ENCODE results near the gene CRTC1.

Gene CRTC1

DNA sequence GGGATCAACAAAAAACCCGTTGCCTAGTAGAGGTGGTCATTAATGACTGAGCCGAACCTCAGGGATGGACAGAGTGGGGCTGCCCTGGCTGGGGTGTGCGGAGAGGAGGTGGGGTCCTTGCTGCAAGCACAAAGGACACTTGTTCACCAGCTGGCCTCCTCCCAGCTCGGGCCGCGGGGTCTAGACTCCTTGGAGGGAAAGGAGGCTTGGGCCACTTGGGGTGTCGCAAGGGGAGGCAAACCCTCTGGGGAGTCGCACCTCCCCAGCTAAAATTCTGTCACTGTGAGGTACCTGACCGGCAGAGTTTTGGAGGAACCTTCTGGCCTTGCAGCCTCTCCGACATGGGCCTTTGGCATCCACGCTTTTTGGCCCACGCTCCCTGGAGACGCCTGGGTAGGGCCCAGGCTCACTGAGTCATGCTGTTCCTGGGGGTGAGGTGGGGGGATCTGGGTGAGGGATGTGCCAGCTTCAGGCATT is 38.4 kb upstream of the CRTC1 start:
- H3K9ac ChIP-seq (ENCODE audit: low read depth in 1 of 2, low read length in 2 of 2): no peak overlapping the region

DNA sequence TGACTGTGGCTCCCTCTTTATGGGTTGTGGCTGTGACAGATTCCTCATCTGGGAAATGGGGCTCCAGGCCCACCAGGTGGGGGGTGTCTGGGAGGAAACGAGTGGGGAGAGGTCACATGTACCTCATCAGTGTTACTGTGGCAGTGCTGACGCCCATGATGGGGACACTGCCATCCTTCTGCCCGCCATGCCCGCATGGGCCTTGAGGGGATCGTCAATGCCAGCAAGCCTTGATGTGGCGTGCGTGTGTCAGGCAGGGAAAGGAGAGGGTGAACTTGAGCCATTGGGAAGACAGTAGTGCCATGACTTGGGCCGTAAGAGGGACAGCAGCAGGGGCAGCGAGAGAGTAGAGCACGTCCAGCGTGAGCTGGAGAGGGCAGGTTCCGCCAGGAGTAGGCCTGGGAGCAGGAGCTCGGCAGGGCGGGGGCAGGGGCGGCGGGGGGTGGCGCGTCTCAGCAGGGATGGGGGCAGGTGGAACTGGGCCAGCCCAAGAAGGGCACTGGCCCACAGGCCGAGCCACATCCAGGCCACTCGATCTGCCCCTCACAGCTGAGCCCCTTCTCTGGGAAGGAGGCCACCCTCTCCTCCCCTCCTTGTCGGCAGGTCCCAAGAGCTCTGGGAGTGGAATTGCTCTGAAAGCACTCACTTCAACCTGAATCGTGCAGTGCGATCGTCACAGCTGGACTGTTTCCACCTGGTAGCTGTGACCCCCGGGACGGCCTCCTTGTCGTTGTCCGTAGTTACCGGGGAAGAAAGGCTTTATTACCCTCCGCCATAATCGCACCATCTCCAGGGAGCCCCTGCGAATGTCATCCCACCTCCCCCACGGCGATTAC is 36.7 kb upstream of the CRTC1 start:
- Histone ChIP-seq H3K4me1 (ENCODE audit: control insufficient read depth in 2 of 2, insufficient read depth in 2 of 2, low read length in 2 of 2) (peaks cover 12 to 13% of the 10 kb centered on the region in 2 donors), H3K36me3 (ENCODE audit: control insufficient read depth in 2 of 2, insufficient read depth in 2 of 2, low read length in 2 of 2) (no peaks in the 10 kb centered on the region), H3K9ac (ENCODE audit: low read depth in 1 of 2, low read length in 2 of 2) (no peak overlapping the region), H3K9me3 (ENCODE audit: control insufficient read depth in 2 of 2, low read length in 2 of 2) (no peaks in the 10 kb centered on the region), H3K4me3 (ENCODE audit: low read length in 2 of 2) (no peak overlapping the region), H3K27ac (ENCODE audit: low read depth in 2 of 2, low read length in 2 of 2) (no peak overlapping the region), H3K27me3 (ENCODE audit: control insufficient read depth in 2 of 2, insufficient read depth in 2 of 2, low read length in 2 of 2) (no peaks in the 10 kb centered on the region)

More for the DNA sequence above, 38.4 kb upstream of the CRTC1 start:
- Histone ChIP-seq H3K36me3 (ENCODE audit: control insufficient read depth in 2 of 2, insufficient read depth in 2 of 2, low read length in 2 of 2) (no peaks in the 10 kb centered on the region), H3K4me3 (ENCODE audit: low read length in 2 of 2) (no peak overlapping the region), H3K9me3 (ENCODE audit: control insufficient read depth in 2 of 2, low read length in 2 of 2) (no peaks in the 10 kb centered on the region), H3K4me1 (ENCODE audit: control insufficient read depth in 2 of 2, insufficient read depth in 2 of 2, low read length in 2 of 2) (peaks cover 12 to 13% of the 10 kb centered on the region in 2 donors), H3K27me3 (ENCODE audit: control insufficient read depth in 2 of 2, insufficient read depth in 2 of 2, low read length in 2 of 2) (no peaks in the 10 kb centered on the region), H3K27ac (ENCODE audit: low read depth in 2 of 2, low read length in 2 of 2) (no peak overlapping the region)

DNA sequence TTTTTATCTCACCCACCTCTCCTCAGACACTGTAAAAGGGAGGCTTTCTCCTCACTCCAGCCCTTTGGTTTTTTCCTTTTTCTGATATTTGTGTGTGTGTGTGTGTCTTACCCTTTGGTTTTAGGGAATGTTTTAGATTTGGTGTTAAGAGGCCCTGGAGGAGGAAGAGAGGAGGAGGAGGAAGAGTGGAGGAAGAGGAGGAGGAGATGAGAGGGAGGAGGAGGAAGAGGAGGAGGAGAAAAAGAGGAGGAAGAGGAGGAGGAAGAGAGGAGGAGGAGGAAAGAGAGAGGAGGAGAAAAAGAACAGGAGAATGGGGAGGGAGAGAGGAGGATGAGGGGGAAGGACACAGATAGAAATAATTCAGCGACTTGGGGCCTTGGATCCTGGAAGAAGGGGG is 36.1 kb upstream of the CRTC1 start:
- no peak overlapping the region for H3K4me3 ChIP-seq (ENCODE audit: low read length in 2 of 2)
- H3K27ac ChIP-seq (ENCODE audit: low read depth in 2 of 2, low read length in 2 of 2): no peak overlapping the region
- no peaks in the 10 kb centered on the region for H3K36me3 ChIP-seq (ENCODE audit: control insufficient read depth in 2 of 2, insufficient read depth in 2 of 2, low read length in 2 of 2)
- H3K9ac ChIP-seq (ENCODE audit: low read depth in 1 of 2, low read length in 2 of 2): no peak overlapping the region
- no peaks in the 10 kb centered on the region for H3K27me3 ChIP-seq (ENCODE audit: control insufficient read depth in 2 of 2, insufficient read depth in 2 of 2, low read length in 2 of 2)
- H3K4me1 ChIP-seq (ENCODE audit: control insufficient read depth in 2 of 2, insufficient read depth in 2 of 2, low read length in 2 of 2): peaks cover 12 to 13% of the 10 kb centered on the region in 2 donors
- no peaks in the 10 kb centered on the region for H3K9me3 ChIP-seq (ENCODE audit: control insufficient read depth in 2 of 2, low read length in 2 of 2)

DNA sequence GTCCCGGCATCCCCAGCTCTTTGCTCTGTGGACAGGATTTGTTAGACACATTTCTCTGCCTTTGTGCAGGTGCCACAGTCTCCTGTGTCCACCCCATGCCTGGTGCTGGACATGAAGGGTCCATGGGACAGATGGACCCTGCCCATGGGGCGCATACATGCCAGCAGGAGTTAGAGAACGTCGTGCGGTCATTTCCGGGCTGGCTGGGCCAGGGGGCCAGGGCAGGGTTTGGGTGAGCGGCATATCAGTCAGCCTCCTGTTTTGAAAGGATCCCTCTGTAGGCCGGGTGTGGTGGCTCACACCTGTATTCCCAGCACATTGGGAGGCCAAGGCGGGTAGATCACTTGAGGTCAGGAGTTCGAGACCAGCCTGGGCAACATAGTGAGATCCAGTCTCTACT is 35.7 kb upstream of the CRTC1 start:
- no peaks in the 10 kb centered on the region for H3K36me3 ChIP-seq (ENCODE audit: control insufficient read depth in 2 of 2, insufficient read depth in 2 of 2, low read length in 2 of 2)
- H3K9ac ChIP-seq (ENCODE audit: low read depth in 1 of 2, low read length in 2 of 2): no peak overlapping the region
- H3K9me3 ChIP-seq (ENCODE audit: control insufficient read depth in 2 of 2, low read length in 2 of 2): no peaks in the 10 kb centered on the region
- no peaks in the 10 kb centered on the region for H3K27me3 ChIP-seq (ENCODE audit: control insufficient read depth in 2 of 2, insufficient read depth in 2 of 2, low read length in 2 of 2)
- H3K4me1 ChIP-seq (ENCODE audit: control insufficient read depth in 2 of 2, insufficient read depth in 2 of 2, low read length in 2 of 2): peaks cover 12 to 13% of the 10 kb centered on the region in 2 donors
- no peak overlapping the region for H3K27ac ChIP-seq (ENCODE audit: low read depth in 2 of 2, low read length in 2 of 2)
- H3K4me3 ChIP-seq (ENCODE audit: low read length in 2 of 2): no peak overlapping the region

DNA sequence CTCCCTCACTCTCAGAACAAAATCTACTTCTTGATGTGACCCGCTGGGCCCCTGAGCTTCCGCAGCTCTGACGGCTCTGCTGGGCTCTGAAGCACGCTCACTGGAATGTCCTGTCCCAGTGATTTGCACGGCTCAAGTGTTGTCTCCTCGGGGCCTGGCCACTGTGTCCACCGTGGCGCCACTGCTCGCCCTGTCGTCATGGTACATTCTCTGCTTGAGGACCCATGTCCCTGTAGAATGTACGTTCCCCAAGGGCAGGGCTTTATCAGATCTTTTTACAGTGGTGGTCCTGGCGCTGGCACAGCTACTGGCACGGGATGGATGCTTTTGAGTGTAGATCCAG is 34.5 kb upstream of the CRTC1 start:
- no peaks in the 10 kb centered on the region for H3K9me3 ChIP-seq (ENCODE audit: control insufficient read depth in 2 of 2, low read length in 2 of 2)
- H3K4me1 ChIP-seq (ENCODE audit: control insufficient read depth in 2 of 2, insufficient read depth in 2 of 2, low read length in 2 of 2): peaks cover 12 to 13% of the 10 kb centered on the region in 2 donors
- no peak overlapping the region for H3K4me3 ChIP-seq (ENCODE audit: low read length in 2 of 2)
- peak overlapping the region; percentile 71 for H3K27ac ChIP-seq (ENCODE audit: low read depth in 2 of 2, low read length in 2 of 2)
- H3K27me3 ChIP-seq (ENCODE audit: control insufficient read depth in 2 of 2, insufficient read depth in 2 of 2, low read length in 2 of 2): no peaks in the 10 kb centered on the region
- H3K36me3 ChIP-seq (ENCODE audit: control insufficient read depth in 2 of 2, insufficient read depth in 2 of 2, low read length in 2 of 2): no peaks in the 10 kb centered on the region
- peak overlapping the region; percentile 2 to 14 for H3K9ac ChIP-seq (ENCODE audit: low read depth in 1 of 2, low read length in 2 of 2)

DNA sequence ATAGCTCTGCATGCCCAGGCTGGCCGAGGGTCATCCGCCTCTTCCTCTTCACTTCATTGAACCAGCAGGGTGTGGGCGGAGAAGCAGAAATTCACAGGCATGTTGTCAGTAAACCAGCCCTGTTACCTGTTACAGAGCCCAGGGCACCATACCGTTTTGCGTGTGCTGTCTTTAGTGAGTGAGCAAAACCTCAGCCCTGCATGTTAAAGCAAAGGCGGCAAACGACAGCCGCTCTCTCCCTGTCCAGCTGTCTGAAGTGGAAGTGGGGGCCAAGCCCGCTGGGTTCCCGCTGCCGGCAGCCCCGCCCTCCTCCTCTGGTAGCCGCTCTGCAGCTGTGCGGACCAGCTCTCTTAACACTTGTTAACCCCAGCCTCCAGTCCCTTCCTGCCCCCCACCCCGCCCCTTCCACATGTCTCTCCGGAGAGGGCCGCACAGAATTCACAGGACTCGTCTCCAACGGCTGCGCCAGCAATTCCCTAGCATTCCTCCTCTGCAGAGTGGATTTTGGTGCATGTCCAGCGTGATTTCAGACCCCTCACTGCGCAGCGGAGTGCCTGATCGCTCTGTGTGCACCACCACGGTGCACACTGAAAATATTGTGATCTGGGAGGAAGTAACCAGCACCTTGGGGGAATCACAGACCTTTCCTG is 34.0 kb upstream of the CRTC1 start:
- H3K36me3 ChIP-seq (ENCODE audit: control insufficient read depth in 2 of 2, insufficient read depth in 2 of 2, low read length in 2 of 2): no peaks in the 10 kb centered on the region
- peak overlapping the region in 1 of 2 donors; percentile 9 for H3K4me3 ChIP-seq (ENCODE audit: low read length in 2 of 2)
- H3K27me3 ChIP-seq (ENCODE audit: control insufficient read depth in 2 of 2, insufficient read depth in 2 of 2, low read length in 2 of 2): no peaks in the 10 kb centered on the region
- peaks cover 12 to 13% of the 10 kb centered on the region in 2 donors for H3K4me1 ChIP-seq (ENCODE audit: control insufficient read depth in 2 of 2, insufficient read depth in 2 of 2, low read length in 2 of 2)
- peak overlapping the region; percentile 71 for H3K27ac ChIP-seq (ENCODE audit: low read depth in 2 of 2, low read length in 2 of 2)
- H3K9me3 ChIP-seq (ENCODE audit: control insufficient read depth in 2 of 2, low read length in 2 of 2): no peaks in the 10 kb centered on the region
- peak overlapping the region in 1 of 2 donors; percentile 14 for H3K9ac ChIP-seq (ENCODE audit: low read depth in 1 of 2, low read length in 2 of 2)

DNA sequence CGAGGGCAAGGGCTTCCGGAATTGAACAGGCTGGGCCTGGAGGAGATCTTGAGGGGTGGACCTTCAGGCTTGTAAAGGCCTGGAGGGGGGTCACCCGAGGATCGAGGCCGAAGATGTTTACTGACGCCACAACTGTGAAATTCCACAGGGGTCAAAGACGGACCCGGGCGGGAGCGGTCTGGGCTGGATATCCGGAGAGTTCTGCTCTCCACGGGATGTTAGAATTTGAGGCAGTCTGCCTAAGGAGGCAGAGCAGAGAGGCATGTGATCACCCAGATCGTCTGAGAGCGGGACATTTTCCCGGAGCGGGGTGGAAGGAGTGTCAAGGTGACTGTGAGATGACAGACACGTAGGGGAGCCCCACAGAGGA is 33.5 kb upstream of the CRTC1 start:
- no peaks in the 10 kb centered on the region for H3K36me3 ChIP-seq (ENCODE audit: control insufficient read depth in 2 of 2, insufficient read depth in 2 of 2, low read length in 2 of 2)
- H3K9me3 ChIP-seq (ENCODE audit: control insufficient read depth in 2 of 2, low read length in 2 of 2): no peaks in the 10 kb centered on the region
- peak overlapping the region in 1 of 2 donors; percentile 9 for H3K4me3 ChIP-seq (ENCODE audit: low read length in 2 of 2)
- H3K27ac ChIP-seq (ENCODE audit: low read depth in 2 of 2, low read length in 2 of 2): peak overlapping the region; percentile 71
- peak overlapping the region in 1 of 2 donors; percentile 17 for H3K9ac ChIP-seq (ENCODE audit: low read depth in 1 of 2, low read length in 2 of 2)
- H3K27me3 ChIP-seq (ENCODE audit: control insufficient read depth in 2 of 2, insufficient read depth in 2 of 2, low read length in 2 of 2): no peaks in the 10 kb centered on the region
- H3K4me1 ChIP-seq (ENCODE audit: control insufficient read depth in 2 of 2, insufficient read depth in 2 of 2, low read length in 2 of 2): peaks cover 12 to 13% of the 10 kb centered on the region in 2 donors

DNA sequence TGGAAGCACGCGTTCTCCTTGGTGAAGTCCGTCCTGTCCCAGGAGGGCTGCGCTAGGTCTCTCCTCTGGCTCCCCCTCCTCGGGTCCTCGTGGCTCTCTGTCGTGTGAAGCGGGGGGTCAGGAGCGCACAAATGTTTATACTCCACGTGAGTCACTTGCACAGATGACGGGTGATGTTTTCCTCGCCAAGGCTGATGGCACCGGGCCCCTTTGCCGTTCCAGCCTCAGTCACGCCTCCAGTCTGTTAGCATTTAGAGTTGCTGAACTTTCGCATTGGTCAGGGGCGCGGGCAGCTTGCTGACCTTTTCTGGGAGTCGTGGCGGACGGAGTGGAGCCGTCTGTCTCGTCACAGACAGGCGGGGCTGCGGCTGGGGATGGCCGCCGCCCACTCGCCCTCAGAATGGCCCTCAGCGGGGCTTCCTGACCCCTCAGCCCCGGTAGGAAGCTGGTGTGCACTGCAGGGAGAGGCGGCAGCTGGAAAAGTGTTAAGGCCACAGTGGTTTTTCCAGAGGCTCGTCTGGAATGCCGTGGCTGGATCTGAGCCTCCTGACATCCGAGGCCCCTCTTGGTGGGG is 32.9 kb upstream of the CRTC1 start:
- Histone ChIP-seq H3K4me1 (ENCODE audit: control insufficient read depth in 2 of 2, insufficient read depth in 2 of 2, low read length in 2 of 2) (peaks cover 12 to 13% of the 10 kb centered on the region in 2 donors), H3K9me3 (ENCODE audit: control insufficient read depth in 2 of 2, low read length in 2 of 2) (no peaks in the 10 kb centered on the region), H3K27ac (ENCODE audit: low read depth in 2 of 2, low read length in 2 of 2) (peak overlapping the region; percentile 71), H3K9ac (ENCODE audit: low read depth in 1 of 2, low read length in 2 of 2) (peak overlapping the region in 1 of 2 donors; percentile 14), H3K27me3 (ENCODE audit: control insufficient read depth in 2 of 2, insufficient read depth in 2 of 2, low read length in 2 of 2) (no peaks in the 10 kb centered on the region), H3K36me3 (ENCODE audit: control insufficient read depth in 2 of 2, insufficient read depth in 2 of 2, low read length in 2 of 2) (no peaks in the 10 kb centered on the region), H3K4me3 (ENCODE audit: low read length in 2 of 2) (peak overlapping the region in 1 of 2 donors; percentile 9)

DNA sequence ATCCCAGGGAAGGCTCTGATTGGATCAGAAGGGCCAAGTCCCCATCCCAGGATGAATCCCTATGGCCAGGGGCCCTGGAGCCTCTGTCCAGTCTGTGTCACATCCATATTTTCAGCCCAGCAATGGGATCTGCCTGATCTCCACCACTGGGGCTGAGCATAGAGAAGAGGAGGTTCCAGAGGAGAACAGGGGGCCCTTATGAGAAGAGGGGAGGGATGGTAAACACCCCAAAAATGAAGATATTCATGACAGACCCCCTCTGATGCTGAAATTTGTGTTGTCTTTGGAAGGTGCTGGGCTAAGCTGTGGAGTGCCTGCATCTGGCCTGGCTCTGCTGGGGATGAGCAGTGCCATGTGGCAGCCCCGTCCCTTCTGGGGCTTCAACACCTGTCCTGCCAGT is 32.2 kb upstream of the CRTC1 start:
- Histone ChIP-seq H3K9me3 (ENCODE audit: control insufficient read depth in 2 of 2, low read length in 2 of 2) (no peaks in the 10 kb centered on the region), H3K9ac (ENCODE audit: low read depth in 1 of 2, low read length in 2 of 2) (no peak overlapping the region), H3K4me1 (ENCODE audit: control insufficient read depth in 2 of 2, insufficient read depth in 2 of 2, low read length in 2 of 2) (peaks cover 12 to 13% of the 10 kb centered on the region in 2 donors), H3K27me3 (ENCODE audit: control insufficient read depth in 2 of 2, insufficient read depth in 2 of 2, low read length in 2 of 2) (no peaks in the 10 kb centered on the region), H3K27ac (ENCODE audit: low read depth in 2 of 2, low read length in 2 of 2) (peak overlapping the region in 1 of 2 donors; percentile 71), H3K36me3 (ENCODE audit: control insufficient read depth in 2 of 2, insufficient read depth in 2 of 2, low read length in 2 of 2) (no peaks in the 10 kb centered on the region), H3K4me3 (ENCODE audit: low read length in 2 of 2) (no peak overlapping the region)

DNA sequence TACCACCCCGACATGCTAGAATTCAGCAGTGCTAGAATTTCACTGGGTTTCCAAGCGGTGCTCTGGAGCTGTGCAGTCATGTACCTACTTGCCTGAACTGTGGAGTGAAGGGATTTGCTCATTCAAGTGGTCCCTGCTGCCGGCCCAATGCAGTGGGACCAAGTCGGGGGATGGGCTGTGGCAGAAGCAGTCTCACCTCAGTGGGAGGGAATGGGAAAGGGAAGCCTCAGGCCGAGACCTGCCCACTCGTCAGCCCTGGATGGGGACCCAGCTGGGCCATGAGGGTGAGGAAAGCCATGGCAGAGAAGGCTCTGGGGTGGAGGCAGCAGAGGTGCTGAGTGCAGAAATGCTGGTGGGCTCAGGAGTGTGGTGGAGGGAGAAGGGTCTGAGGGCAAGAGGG is 31.7 kb upstream of the CRTC1 start:
- Histone ChIP-seq H3K4me3 (ENCODE audit: low read length in 2 of 2) (no peak overlapping the region), H3K36me3 (ENCODE audit: control insufficient read depth in 2 of 2, insufficient read depth in 2 of 2, low read length in 2 of 2) (no peaks in the 10 kb centered on the region), H3K4me1 (ENCODE audit: control insufficient read depth in 2 of 2, insufficient read depth in 2 of 2, low read length in 2 of 2) (peaks cover 12 to 13% of the 10 kb centered on the region in 2 donors), H3K27ac (ENCODE audit: low read depth in 2 of 2, low read length in 2 of 2) (no peak overlapping the region), H3K27me3 (ENCODE audit: control insufficient read depth in 2 of 2, insufficient read depth in 2 of 2, low read length in 2 of 2) (no peaks in the 10 kb centered on the region), H3K9ac (ENCODE audit: low read depth in 1 of 2, low read length in 2 of 2) (no peak overlapping the region), H3K9me3 (ENCODE audit: control insufficient read depth in 2 of 2, low read length in 2 of 2) (no peaks in the 10 kb centered on the region)

Data from mucosa of rectum (tissue), 2 donors.